Stimulated activated CD4-positive, alpha-beta T cell treated with anti-CD3 and anti-CD28 coated beads, Interleukin-1b, Interleukin-23, amount 100 ng/mL, for 48 hours (primary cell): ENCODE measurements around the gene GRPEL1.
"Not testable (repeated sequence)": the region's sequence is repeated elsewhere in the genome, so short reads cannot be mapped to it uniquely, and the experiment has no call there.

Source experiments
- DNase-seq: peaks from one replicate; pipeline ENCODE4 v3.0.0-alpha.2; 2020

GRPEL1 gene

GRCh38 chr4:7089213-7089986, 21.5 kb upstream of the GRPEL1 start:
- DNase-seq = no peak

GRCh38 chr4:7087036-7087435, 19.2 kb upstream of the GRPEL1 start:
- no peak for DNase-seq

- DNase-seq = no peak
Observed at GRCh38 chr4:7086384-7086783, 18.5 kb upstream of the GRPEL1 start.

GRCh38 chr4:7084564-7084961, 16.7 kb upstream of the GRPEL1 start:
- not testable (repeated sequence) for DNase-seq

GRCh38 chr4:7083597-7084563, 16.0 kb upstream of the GRPEL1 start:
- DNase-seq = no peak

- not testable (repeated sequence) for DNase-seq
Observed at GRCh38 chr4:7079909-7080308, 12.0 kb upstream of the GRPEL1 start.

GRCh38 chr4:7079483-7079882, 11.6 kb upstream of the GRPEL1 start:
- not testable (repeated sequence) for DNase-seq

- DNase-seq = no peak
Observed at GRCh38 chr4:7078025-7078424, 10.2 kb upstream of the GRPEL1 start.

- DNase-seq = no peak
Observed at GRCh38 chr4:7077371-7077770, 9.5 kb upstream of the GRPEL1 start.

- DNase-seq = no peak
Observed at GRCh38 chr4:7076696-7077082, 8.8 kb upstream of the GRPEL1 start.

- DNase-seq = no peak
Observed at GRCh38 chr4:7075962-7076695, 8.3 kb upstream of the GRPEL1 start.

- no peak for DNase-seq
Observed at GRCh38 chr4:7074426-7074825, 6.6 kb upstream of the GRPEL1 start.

GRCh38 chr4:7073526-7074390, 5.9 kb upstream of the GRPEL1 start:
- peak; percentile 18 for DNase-seq

GRCh38 chr4:7073059-7073458, 5.2 kb upstream of the GRPEL1 start:
- DNase-seq = no peak

- peak; percentile 86 for DNase-seq
Observed at GRCh38 chr4:7070729-7071511, 3.1 kb upstream of the GRPEL1 start.

- DNase-seq = no peak
Observed at GRCh38 chr4:7068883-7069282, 1.0 kb upstream of the GRPEL1 start.

- DNase-seq = no peak
Observed at GRCh38 chr4:7068279-7068842, 497 bp upstream of the GRPEL1 start.

- DNase-seq = no peak
Observed at GRCh38 chr4:7067126-7067451, 775 bp downstream of the GRPEL1 start.

- no peak for DNase-seq
Observed at GRCh38 chr4:7066493-7066892, 1.4 kb downstream of the GRPEL1 start.

GRCh38 chr4:7066006-7066405, 1.9 kb downstream of the GRPEL1 start:
- no peak for DNase-seq

- no peak for DNase-seq
Observed at GRCh38 chr4:7063362-7063761, 4.5 kb downstream of the GRPEL1 start.
